Chondrocyte (in vitro differentiated cells): Measurements from ENCODE around the gene QKI. TPM values are rescaled to one million over a fixed set of nuclear protein-coding genes. Genes with fewer than 3 reads are reported as not detected.
A peak's percentile ranks its signal among the peaks of the same experiment; 100 is the strongest.

Experiments used
- DNase-seq: peaks from one replicate; pipeline ENCODE4 v3.0.0; 2021; ENCODE audit warnings: mixed read lengths, low spot score
- H3K27ac Mint-ChIP-seq: one replicate; pipeline ENCODE4 v1.8.0; 2021; ENCODE audit warnings: mild to moderate bottlenecking, moderate library complexity, mixed read lengths; ENCODE audit not compliant: unreplicated experiment
- H3K27me3 Mint-ChIP-seq: 2 replicates; pipeline ENCODE4 v1.8.0; 2021; ENCODE audit warnings: low read depth, mixed read lengths
- H3K36me3 Mint-ChIP-seq: 2 replicates; pipeline ENCODE4 v1.8.0; 2021; ENCODE audit warnings: low read depth, mixed read lengths
- H3K4me1 Mint-ChIP-seq: 2 replicates; pipeline ENCODE4 v1.8.0; 2021; ENCODE audit warnings: low read depth, mild to moderate bottlenecking, mixed read lengths
- H3K4me3 Mint-ChIP-seq: one replicate; pipeline ENCODE4 v1.8.0; 2021; ENCODE audit warnings: mild to moderate bottlenecking, moderate library complexity, mixed read lengths; ENCODE audit not compliant: unreplicated experiment
- H3K9me3 Mint-ChIP-seq: 2 replicates; pipeline ENCODE4 v1.8.0; 2021; ENCODE audit warnings: low read depth, mixed read lengths
- total RNA-seq: library from RNA; stranded (reverse); gene quantifications from 3 replicates; pipeline ENCODE4 v1.2.1, GENCODE V29; 2021
- TF ChIP-seq, protein P1 (sequence below): fragments of 200-600 bp; sonication (generic); IDR thresholded peaks from 2 replicates; pipeline ENCODE4 v1.5.0; 2021; ENCODE audit warnings: antibody characterized with exemption, mild to moderate bottlenecking, moderate library complexity

Gene QKI
- total RNA-seq, 1 donor from 2014 or later, result 189 TPM

DNA sequence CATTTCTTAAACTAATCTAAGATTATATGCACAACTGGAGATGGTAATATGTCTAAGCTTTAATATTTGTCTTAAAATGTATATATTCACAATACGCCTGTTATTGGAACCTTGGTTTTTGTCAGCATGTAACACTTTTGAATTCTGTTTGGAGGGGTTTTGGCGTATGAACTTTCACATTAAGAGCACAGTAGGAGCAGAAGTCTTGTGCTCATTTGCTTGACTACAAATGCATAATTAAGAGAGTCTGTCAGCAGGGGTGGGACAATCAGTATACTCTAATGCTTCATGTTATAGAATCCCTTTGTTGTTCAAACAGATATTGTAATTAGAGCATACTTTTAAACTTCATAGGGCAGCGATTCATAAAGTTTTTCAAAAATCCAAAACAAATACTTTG lies 112.8 kb downstream of the QKI start:
- Mint-ChIP-seq H3K4me3 (no peak overlapping the region), H3K27me3 (no peaks in the 10 kb centered on the region), H3K27ac (peak overlapping the region; percentile 78), H3K4me1 (peaks cover 88% of the 10 kb centered on the region), H3K36me3 (peaks cover 3% of the 10 kb centered on the region), H3K9me3 (no peaks in the 10 kb centered on the region)
- no peak for DNase-seq
- TF ChIP-seq, protein P1, sequence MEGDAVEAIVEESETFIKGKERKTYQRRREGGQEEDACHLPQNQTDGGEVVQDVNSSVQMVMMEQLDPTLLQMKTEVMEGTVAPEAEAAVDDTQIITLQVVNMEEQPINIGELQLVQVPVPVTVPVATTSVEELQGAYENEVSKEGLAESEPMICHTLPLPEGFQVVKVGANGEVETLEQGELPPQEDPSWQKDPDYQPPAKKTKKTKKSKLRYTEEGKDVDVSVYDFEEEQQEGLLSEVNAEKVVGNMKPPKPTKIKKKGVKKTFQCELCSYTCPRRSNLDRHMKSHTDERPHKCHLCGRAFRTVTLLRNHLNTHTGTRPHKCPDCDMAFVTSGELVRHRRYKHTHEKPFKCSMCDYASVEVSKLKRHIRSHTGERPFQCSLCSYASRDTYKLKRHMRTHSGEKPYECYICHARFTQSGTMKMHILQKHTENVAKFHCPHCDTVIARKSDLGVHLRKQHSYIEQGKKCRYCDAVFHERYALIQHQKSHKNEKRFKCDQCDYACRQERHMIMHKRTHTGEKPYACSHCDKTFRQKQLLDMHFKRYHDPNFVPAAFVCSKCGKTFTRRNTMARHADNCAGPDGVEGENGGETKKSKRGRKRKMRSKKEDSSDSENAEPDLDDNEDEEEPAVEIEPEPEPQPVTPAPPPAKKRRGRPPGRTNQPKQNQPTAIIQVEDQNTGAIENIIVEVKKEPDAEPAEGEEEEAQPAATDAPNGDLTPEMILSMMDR, result no peak

DNA sequence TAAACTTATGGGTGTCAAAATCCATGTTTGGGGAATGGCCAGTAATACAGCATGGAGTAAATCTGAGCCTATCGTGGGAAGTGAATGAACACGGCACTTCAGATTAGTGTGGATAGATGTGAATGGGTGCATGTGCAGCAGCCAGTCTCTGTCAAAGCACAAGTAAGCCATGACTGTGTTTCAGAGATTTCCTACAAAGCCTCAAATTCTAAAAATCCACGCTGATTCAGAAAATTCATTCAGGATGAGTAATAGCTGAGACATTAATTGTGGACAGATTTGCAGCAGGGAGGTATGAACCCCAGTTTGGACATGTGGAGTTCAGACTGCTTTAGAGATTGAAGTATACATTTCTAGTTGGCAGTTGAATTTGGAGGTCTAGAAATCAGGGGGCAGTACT lies 115.1 kb downstream of the QKI start:
- TF ChIP-seq, protein P1, result no peak
- peaks cover 3% of the 10 kb centered on the region for H3K36me3 Mint-ChIP-seq
- peak overlapping the region; percentile 68 for H3K27ac Mint-ChIP-seq
- H3K4me1 Mint-ChIP-seq, result peaks cover 99% of the 10 kb centered on the region
- H3K9me3 Mint-ChIP-seq, result no peaks in the 10 kb centered on the region
- DNase-seq, result no peak
- no peak overlapping the region for H3K4me3 Mint-ChIP-seq
- no peaks in the 10 kb centered on the region for H3K27me3 Mint-ChIP-seq

DNA sequence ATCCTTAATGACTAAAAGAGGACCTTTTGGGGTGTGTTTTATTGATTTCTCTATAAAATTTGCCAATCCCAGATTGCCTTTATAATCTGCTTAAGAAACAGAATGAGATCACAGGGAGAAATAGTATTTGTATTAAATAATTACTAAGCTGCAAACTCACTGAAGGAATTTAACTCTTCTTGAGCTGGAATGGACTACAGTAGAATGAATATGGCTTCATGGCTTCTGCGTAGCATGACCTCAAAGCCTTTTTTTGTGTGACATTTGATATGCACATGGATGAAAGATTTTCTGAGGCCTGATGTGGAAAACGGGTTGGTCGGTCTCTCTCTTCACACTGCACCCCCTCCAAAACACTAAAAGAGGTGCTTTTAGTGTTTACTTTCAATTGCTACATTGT lies 115.9 kb downstream of the QKI start:
- Mint-ChIP-seq H3K9me3 (no peaks in the 10 kb centered on the region), H3K4me3 (no peak overlapping the region), H3K27ac (peak overlapping the region; percentile 68), H3K36me3 (peaks cover 1% of the 10 kb centered on the region), H3K27me3 (no peaks in the 10 kb centered on the region), H3K4me1 (peaks cover 96% of the 10 kb centered on the region)
- TF ChIP-seq, protein P1, result no peak
- no peak for DNase-seq

DNA sequence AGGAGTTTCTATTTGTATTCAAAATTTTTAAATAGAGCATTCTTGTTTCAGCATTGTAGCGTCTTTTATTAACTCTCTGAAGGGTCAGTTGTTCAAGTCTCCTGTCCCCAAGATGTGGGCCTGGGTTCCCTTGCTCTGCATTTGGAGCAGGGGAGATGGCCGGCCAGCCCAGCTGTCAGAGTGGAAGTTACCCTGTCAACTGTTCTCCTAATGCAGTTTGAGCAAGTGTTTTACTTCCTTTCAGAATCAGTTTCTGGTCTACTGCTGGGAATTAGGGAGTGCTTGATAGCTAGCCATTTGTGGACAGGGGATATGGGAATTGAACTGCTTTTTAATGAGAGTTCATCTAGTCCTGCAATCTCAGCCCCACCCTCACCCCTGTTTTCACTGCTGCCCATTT lies 116.6 kb downstream of the QKI start:
- peaks cover 1% of the 10 kb centered on the region for H3K36me3 Mint-ChIP-seq
- no peaks in the 10 kb centered on the region for H3K9me3 Mint-ChIP-seq
- peaks cover 88% of the 10 kb centered on the region for H3K4me1 Mint-ChIP-seq
- H3K4me3 Mint-ChIP-seq, result no peak overlapping the region
- H3K27me3 Mint-ChIP-seq, result no peaks in the 10 kb centered on the region
- no peak for DNase-seq
- peak overlapping the region; percentile 68 for H3K27ac Mint-ChIP-seq
- TF ChIP-seq, protein P1, result no peak

DNA sequence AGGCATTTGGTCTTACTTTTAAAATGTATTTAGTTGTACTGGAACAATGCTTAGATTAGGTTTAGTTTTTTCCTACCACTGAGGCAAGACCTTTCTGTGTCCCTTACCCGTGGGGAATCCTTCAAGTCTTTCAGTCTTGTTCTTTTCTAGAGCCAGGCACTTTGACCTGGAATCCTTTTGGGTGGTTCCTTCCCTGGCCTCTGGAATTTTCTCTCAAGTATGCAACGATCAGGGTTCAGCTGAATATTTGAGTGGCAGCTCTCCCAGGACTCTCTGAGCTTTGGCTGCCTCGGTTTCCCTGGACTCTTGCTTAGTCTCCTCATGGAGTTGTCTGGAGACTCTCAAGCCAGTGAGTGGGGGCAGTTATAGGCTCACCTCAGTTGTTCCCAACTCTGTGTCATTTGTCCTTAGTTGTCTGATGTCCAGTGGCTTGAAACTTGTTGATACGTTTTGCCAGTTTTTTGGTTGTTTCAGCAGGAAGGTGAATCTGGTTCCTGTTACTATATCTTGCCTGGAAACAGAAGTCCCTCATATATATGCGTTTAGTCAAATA lies 118.1 kb downstream of the QKI start:
- peak overlapping the region; percentile 83 for H3K27ac Mint-ChIP-seq
- H3K27me3 Mint-ChIP-seq, result no peaks in the 10 kb centered on the region
- TF ChIP-seq, protein P1, result no peak
- H3K4me1 Mint-ChIP-seq, result peaks cover 86% of the 10 kb centered on the region
- no peak for DNase-seq
- no peaks in the 10 kb centered on the region for H3K9me3 Mint-ChIP-seq
- no peak overlapping the region for H3K4me3 Mint-ChIP-seq
- peaks cover 6% of the 10 kb centered on the region for H3K36me3 Mint-ChIP-seq
